Measurements from ENCODE around the gene PIGX.

DNA sequence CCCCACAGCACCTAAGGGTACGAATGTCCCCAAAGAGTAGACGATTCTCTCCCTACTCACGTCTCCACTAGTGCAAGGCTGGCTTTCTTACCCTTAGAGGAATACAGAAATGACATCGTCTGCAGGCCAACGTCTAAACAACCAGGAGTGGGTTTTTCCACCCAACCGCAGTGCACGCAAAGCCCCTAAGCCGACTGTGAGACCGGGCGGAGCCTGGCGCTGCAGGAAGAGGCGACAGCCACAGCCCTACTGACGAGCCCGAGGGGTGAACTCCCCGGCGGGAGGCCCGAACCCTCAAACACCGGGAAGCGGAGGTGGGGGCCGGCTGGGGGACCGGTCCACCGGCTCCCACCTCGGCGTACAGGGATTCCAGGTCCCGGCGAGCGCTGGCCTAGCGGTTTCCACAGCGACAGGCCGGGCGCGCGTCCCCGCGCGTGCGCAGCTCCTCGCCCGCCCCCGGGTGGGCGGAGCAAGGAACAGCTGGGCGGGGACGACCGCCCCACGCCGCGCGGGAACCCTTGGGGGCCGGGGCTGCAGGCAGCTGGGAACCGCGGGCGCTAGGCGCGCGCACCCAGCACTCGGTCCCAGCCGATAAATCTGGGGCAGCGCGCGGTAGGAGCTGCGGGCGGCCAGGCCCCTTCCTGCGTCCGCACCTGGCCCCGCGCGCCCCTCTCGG, at the start of gene PIGX, which contains the start of gene CEP19:
- TF ChIP-seq, protein P1, sequence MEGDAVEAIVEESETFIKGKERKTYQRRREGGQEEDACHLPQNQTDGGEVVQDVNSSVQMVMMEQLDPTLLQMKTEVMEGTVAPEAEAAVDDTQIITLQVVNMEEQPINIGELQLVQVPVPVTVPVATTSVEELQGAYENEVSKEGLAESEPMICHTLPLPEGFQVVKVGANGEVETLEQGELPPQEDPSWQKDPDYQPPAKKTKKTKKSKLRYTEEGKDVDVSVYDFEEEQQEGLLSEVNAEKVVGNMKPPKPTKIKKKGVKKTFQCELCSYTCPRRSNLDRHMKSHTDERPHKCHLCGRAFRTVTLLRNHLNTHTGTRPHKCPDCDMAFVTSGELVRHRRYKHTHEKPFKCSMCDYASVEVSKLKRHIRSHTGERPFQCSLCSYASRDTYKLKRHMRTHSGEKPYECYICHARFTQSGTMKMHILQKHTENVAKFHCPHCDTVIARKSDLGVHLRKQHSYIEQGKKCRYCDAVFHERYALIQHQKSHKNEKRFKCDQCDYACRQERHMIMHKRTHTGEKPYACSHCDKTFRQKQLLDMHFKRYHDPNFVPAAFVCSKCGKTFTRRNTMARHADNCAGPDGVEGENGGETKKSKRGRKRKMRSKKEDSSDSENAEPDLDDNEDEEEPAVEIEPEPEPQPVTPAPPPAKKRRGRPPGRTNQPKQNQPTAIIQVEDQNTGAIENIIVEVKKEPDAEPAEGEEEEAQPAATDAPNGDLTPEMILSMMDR (IDR thresholded peaks at IDR 0.05) = no peak
- no peak for TF ChIP-seq EZH2 (IDR thresholded peaks at IDR 0.05; ENCODE audit: borderline replicate concordance, insufficient read depth, low read depth, low read length, poor library complexity, severe bottlenecking)

Measured in B cell (primary cell).